Parathyroid adenoma (tissue), 2 donors: ENCODE results near the gene LAMA4.

Source experiments
- H2AFZ ChIP-seq: fragments of 300-600 bp; sonication (generic); one replicate; pipeline ENCODE4 v1.7.0; 2017; ENCODE audit warnings: antibody characterized with exemption, mild to moderate bottlenecking
- H3K27ac ChIP-seq: fragments of 300-600 bp; sonication (generic); one replicate; pipeline ENCODE4 v1.7.0; 2017
- H3K27me3 ChIP-seq: fragments of 300-600 bp; sonication (generic); one replicate; pipeline ENCODE4 v1.7.0; 2017; ENCODE audit warnings: low read length; ENCODE audit not compliant: control insufficient read depth, insufficient read depth
- H3K36me3 ChIP-seq: fragments of 300-600 bp; sonication (generic); one replicate; pipeline ENCODE4 v1.7.0; 2017; ENCODE audit warnings: low read length; ENCODE audit not compliant: control insufficient read depth, insufficient read depth
- H3K4me1 ChIP-seq: fragments of 300-600 bp; sonication (generic); one replicate; pipeline ENCODE4 v1.7.0; 2017; ENCODE audit warnings: control low read depth
- H3K4me2 ChIP-seq: fragments of 300-600 bp; sonication (generic); one replicate; pipeline ENCODE4 v1.7.0; 2017; ENCODE audit warnings: low read length
- H3K4me3 ChIP-seq: fragments of 300-600 bp; sonication (generic); one replicate; pipeline ENCODE4 v1.7.0; 2017; ENCODE audit warnings: low read depth, low read length
- H3K79me2 ChIP-seq: fragments of 300-600 bp; sonication (generic); one replicate; pipeline ENCODE4 v1.7.0; 2017; ENCODE audit warnings: control low read depth
- H3K9ac ChIP-seq: fragments of 300-600 bp; sonication (generic); one replicate; pipeline ENCODE4 v1.7.0; 2017; ENCODE audit warnings: mild to moderate bottlenecking
- H3K9me3 ChIP-seq: fragments of 300-600 bp; sonication (generic); one replicate; pipeline ENCODE4 v1.7.0; 2017; ENCODE audit warnings: low read length; ENCODE audit not compliant: control insufficient read depth
- TF ChIP-seq, protein P1 (sequence below): fragments of 300-600 bp; sonication (generic); IDR thresholded peaks from one replicate; pipeline ENCODE4 v1.7.0; 2017; ENCODE audit warnings: antibody characterized with exemption, mild to moderate bottlenecking
- donor health status: primary hyperparathyroidism.

The LAMA4 gene

DNA sequence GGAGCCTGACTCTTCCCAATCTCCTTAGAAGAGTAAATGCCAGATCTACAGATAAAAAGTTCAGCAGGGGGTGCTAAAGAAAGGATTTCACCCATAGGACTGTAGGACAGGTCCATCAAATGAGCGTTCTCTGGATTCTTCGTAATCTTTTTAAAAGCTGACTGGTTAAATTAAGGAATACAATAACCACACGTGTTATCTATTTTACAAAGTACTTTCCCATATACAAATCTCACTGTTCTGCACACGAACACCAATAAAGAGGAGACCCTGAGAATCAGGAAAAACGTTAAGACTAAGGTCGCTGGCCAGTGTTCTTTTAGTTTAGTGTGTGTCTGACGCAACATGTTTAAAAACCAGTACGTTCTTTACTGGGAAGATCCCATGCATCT lies 167.6 kb downstream of the LAMA4 start:
- TF ChIP-seq, protein P1, sequence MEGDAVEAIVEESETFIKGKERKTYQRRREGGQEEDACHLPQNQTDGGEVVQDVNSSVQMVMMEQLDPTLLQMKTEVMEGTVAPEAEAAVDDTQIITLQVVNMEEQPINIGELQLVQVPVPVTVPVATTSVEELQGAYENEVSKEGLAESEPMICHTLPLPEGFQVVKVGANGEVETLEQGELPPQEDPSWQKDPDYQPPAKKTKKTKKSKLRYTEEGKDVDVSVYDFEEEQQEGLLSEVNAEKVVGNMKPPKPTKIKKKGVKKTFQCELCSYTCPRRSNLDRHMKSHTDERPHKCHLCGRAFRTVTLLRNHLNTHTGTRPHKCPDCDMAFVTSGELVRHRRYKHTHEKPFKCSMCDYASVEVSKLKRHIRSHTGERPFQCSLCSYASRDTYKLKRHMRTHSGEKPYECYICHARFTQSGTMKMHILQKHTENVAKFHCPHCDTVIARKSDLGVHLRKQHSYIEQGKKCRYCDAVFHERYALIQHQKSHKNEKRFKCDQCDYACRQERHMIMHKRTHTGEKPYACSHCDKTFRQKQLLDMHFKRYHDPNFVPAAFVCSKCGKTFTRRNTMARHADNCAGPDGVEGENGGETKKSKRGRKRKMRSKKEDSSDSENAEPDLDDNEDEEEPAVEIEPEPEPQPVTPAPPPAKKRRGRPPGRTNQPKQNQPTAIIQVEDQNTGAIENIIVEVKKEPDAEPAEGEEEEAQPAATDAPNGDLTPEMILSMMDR, result no peak
- Histone ChIP-seq H3K4me2 (peak overlapping the region; percentile 62), H3K27ac (peak overlapping the region; percentile 62), H3K9me3 (no peaks in the 10 kb centered on the region), H2AFZ (peak overlapping the region; percentile 76), H3K9ac (peak overlapping the region; percentile 69), H3K4me3 (peak overlapping the region; percentile 84), H3K79me2 (no peaks in the 10 kb centered on the region), H3K36me3 (no peaks in the 10 kb centered on the region), H3K4me1 (no peaks in the 10 kb centered on the region), H3K27me3 (no peaks in the 10 kb centered on the region)

GRCh38 chr6:112085286-112086065 lies 168.9 kb downstream of the LAMA4 start:
- Histone ChIP-seq H3K27me3 (no peaks in the 10 kb centered on the region), H2AFZ (no peak overlapping the region), H3K79me2 (no peaks in the 10 kb centered on the region), H3K9ac (no peak overlapping the region), H3K9me3 (no peaks in the 10 kb centered on the region), H3K36me3 (no peaks in the 10 kb centered on the region), H3K27ac (no peak overlapping the region), H3K4me2 (no peak overlapping the region), H3K4me1 (no peaks in the 10 kb centered on the region), H3K4me3 (no peak overlapping the region)
- TF ChIP-seq, protein P1, result no peak

- Histone ChIP-seq H3K79me2 (no peaks in the 10 kb centered on the region), H3K4me2 (no peak overlapping the region), H3K9ac (no peak overlapping the region), H3K36me3 (no peaks in the 10 kb centered on the region), H3K9me3 (no peaks in the 10 kb centered on the region), H3K4me1 (no peaks in the 10 kb centered on the region), H3K27me3 (no peaks in the 10 kb centered on the region), H3K4me3 (no peak overlapping the region), H2AFZ (no peak overlapping the region), H3K27ac (no peak overlapping the region)
- TF ChIP-seq, protein P1, result no peak
Measured at GRCh38 chr6:112081569-112081968, 172.8 kb downstream of the LAMA4 start.

DNA sequence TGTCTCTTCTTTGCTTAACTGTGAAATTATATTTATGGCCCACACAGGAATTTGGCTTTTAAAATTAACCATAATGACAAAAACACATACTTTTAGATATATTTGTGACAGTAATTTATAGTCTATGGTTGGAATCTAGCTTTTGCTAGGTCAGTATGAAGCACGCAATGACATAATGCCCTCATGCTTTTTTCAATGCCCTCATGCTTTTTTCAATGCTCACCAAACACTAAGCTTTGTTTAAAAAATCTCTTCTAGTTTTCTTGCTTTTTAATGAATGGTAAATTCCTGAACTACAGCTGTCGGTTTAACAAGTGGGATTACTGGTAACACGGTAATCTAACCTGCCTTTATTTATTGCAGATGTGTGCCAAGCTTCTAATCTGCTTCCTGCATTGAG lies 187.8 kb downstream of the LAMA4 start:
- H3K4me1 ChIP-seq, result peaks cover 10% of the 10 kb centered on the region
- H3K9me3 ChIP-seq, result no peaks in the 10 kb centered on the region
- no peaks in the 10 kb centered on the region for H3K36me3 ChIP-seq
- H2AFZ ChIP-seq, result peak overlapping the region; percentile 29
- no peaks in the 10 kb centered on the region for H3K79me2 ChIP-seq
- no peak overlapping the region for H3K4me3 ChIP-seq
- H3K9ac ChIP-seq, result no peak overlapping the region
- TF ChIP-seq, protein P1, result no peak
- H3K27me3 ChIP-seq, result no peaks in the 10 kb centered on the region
- H3K4me2 ChIP-seq, result no peak overlapping the region
- peak overlapping the region; percentile 2 for H3K27ac ChIP-seq
